T-helper 17 cell (primary cell): ENCODE data around the gene NIM1K. TPM values are rescaled to one million over a fixed set of nuclear protein-coding genes. Genes with fewer than 3 reads are reported as not detected.
"Not testable (repeated sequence)": the region's sequence is repeated elsewhere in the genome, so short reads cannot be mapped to it uniquely, and the experiment has no call there.

Experiments used
- ATAC-seq: fragments of 150-1000 bp; cut with Tn5 transposase; 2 replicates; pipeline ENCODE4 v1.10.0; 2021; ENCODE audit warnings: mild to moderate bottlenecking, moderate library complexity
- DNase-seq, 3 donors: peaks; one replicate each; pipeline versions ENCODE4 v3.0.0 to v3.0.0-alpha.2; 2020 to 2021
- H3K9me3 ChIP-seq: one replicate; pipeline ENCODE4 v1.7.0; 2013; ENCODE audit warnings: low read length, mild to moderate bottlenecking; ENCODE audit not compliant: control insufficient read depth, poor library complexity, severe bottlenecking
- H3K27ac Mint-ChIP-seq: one replicate; pipeline ENCODE4 v1.8.0; 2022; ENCODE audit warnings: mild to moderate bottlenecking, moderate library complexity, mixed read lengths
- H3K27me3 Mint-ChIP-seq: one replicate; pipeline ENCODE4 v1.8.0; 2022; ENCODE audit warnings: mixed read lengths
- H3K36me3 Mint-ChIP-seq: one replicate; pipeline ENCODE4 v1.8.0; 2022; ENCODE audit warnings: low read depth, mixed read lengths
- H3K4me1 Mint-ChIP-seq: one replicate; pipeline ENCODE4 v1.8.0; 2022; ENCODE audit warnings: mild to moderate bottlenecking, mixed read lengths
- H3K4me3 Mint-ChIP-seq: one replicate; pipeline ENCODE4 v1.8.0; 2022; ENCODE audit warnings: mild to moderate bottlenecking, moderate library complexity, mixed read lengths
- total RNA-seq, 4 donors: library from RNA in 2 of 4; stranded (reverse) in 2 of 4; gene quantifications; one replicate each; pipeline ENCODE4 v1.2.3 and lab custom pipeline; 2022 to 2026

NIM1K gene
- total RNA-seq, 2 donors from 2014 or later, result 0.76 to 1.1 TPM

GRCh38 chr5:43304525-43304924 lies 112.5 kb downstream of the NIM1K start:
- Mint-ChIP-seq H3K36me3 (peaks cover 7% of the 10 kb centered on the region), H3K4me3 (no peak overlapping the region), H3K4me1 (peaks cover 34% of the 10 kb centered on the region), H3K27ac (peak overlapping the region; percentile 16), H3K27me3 (no peaks in the 10 kb centered on the region)
- DNase-seq (no peak), ATAC-seq (peak; percentile 32)
- no peaks in the 10 kb centered on the region for H3K9me3 ChIP-seq

- H3K9me3 ChIP-seq, result no peaks in the 10 kb centered on the region
- H3K4me1 Mint-ChIP-seq, result peaks cover 33% of the 10 kb centered on the region
- DNase-seq (no peak), ATAC-seq (peak; percentile 70)
- H3K27me3 Mint-ChIP-seq, result no peaks in the 10 kb centered on the region
- H3K27ac Mint-ChIP-seq, result no peak overlapping the region
- H3K4me3 Mint-ChIP-seq, result no peak overlapping the region
- H3K36me3 Mint-ChIP-seq, result peaks cover 5% of the 10 kb centered on the region
These were observed 114.0 kb downstream of the NIM1K start for GRCh38 chr5:43305948-43306565.

- not testable (repeated sequence) for H3K27me3 Mint-ChIP-seq, DNase-seq, H3K36me3 Mint-ChIP-seq, H3K4me3 Mint-ChIP-seq, ATAC-seq, H3K27ac Mint-ChIP-seq, H3K9me3 ChIP-seq
- H3K4me1 Mint-ChIP-seq, result peaks cover 30% of the 10 kb centered on the region
These were observed 114.9 kb downstream of the NIM1K start for GRCh38 chr5:43306954-43307353.

GRCh38 chr5:43309122-43309521 lies 117.1 kb downstream of the NIM1K start:
- no peaks in the 10 kb centered on the region for H3K9me3 ChIP-seq
- H3K27ac Mint-ChIP-seq, result peak overlapping the region; percentile 86
- H3K27me3 Mint-ChIP-seq, result no peaks in the 10 kb centered on the region
- ATAC-seq (no peak), DNase-seq (no peak)
- peaks cover 33% of the 10 kb centered on the region for H3K4me1 Mint-ChIP-seq
- H3K36me3 Mint-ChIP-seq, result peaks cover 4% of the 10 kb centered on the region
- H3K4me3 Mint-ChIP-seq, result no peak overlapping the region

DNA sequence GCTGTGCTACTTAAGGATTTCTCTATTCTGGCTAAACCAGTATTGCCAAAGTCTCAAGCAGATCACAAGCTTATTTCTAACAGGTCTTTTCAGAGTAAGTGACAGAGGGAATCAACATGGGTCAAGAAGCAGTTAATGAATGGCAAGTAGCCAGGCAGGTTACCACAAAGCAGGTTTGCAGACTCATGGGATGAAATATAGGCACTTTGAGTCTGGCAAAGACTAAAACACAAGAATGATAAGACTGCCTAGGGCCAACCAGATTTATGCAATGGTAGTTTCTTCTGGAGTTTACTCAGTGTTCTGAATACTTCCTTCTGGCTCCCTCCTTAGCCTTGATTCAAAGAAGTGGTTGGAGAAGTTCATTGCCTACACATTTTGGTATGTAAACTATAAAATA lies 117.6 kb downstream of the NIM1K start:
- DNase-seq (no peak), ATAC-seq (no peak)
- peaks cover 32% of the 10 kb centered on the region for H3K4me1 Mint-ChIP-seq
- no peak overlapping the region for H3K4me3 Mint-ChIP-seq
- no peaks in the 10 kb centered on the region for H3K9me3 ChIP-seq
- H3K27me3 Mint-ChIP-seq, result peaks cover 4% of the 10 kb centered on the region
- peak overlapping the region; percentile 86 for H3K27ac Mint-ChIP-seq
- H3K36me3 Mint-ChIP-seq, result peaks cover 4% of the 10 kb centered on the region

DNA sequence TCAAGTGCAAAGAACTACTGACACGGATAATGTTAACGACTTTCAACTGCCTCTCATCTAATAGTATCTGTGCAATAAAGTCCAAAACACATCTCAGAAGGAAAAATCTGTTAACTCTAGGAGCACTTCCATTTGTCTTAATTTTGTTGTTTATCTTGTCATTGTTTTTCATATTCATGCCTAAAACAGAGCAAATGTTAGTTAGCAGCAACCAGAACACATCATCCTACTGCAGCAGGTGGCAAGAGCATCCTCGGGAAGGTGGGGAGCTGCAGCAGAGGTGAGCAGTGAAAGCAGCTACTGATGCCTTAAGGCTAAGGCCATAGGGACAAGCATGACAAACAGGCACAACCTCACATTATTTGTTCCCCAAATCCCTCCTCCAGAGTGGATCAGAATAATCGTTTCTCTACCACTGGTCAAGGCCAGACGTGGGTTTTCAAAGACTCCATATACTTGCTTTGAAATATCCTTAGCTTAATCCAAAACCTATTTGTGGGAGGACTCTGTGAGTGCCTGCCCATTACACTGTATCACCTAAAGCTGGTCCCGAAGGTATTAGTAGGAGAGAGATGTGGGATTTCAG lies 120.1 kb downstream of the NIM1K start:
- Mint-ChIP-seq H3K27ac (peak overlapping the region; percentile 91), H3K36me3 (peaks cover 4% of the 10 kb centered on the region), H3K4me1 (peaks cover 29% of the 10 kb centered on the region), H3K27me3 (peaks cover 11% of the 10 kb centered on the region), H3K4me3 (peak overlapping the region; percentile 98)
- H3K9me3 ChIP-seq, result no peaks in the 10 kb centered on the region
- DNase-seq (no peak), ATAC-seq (no peak)

DNA sequence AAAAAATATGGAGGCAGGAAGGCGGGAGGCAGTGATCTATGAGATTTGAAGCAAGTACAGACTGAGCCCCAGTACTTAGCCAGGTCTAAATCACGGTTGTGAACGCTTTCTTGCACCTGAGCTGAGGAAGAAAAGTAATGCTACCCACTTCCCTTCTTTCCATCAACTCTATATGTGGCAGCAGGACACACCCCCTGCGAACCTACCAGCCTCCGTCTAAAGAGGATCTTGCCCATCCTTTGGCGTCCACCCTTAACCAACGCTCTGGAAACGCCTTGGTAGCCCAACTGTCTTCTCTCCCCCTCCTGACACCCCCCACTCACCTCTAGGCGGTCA lies 120.6 kb downstream of the NIM1K start:
- ATAC-seq, result peak; percentile 1
- DNase-seq, result no peak
- peak overlapping the region; percentile 98 for H3K4me3 Mint-ChIP-seq
- H3K36me3 Mint-ChIP-seq, result peaks cover 4% of the 10 kb centered on the region
- H3K9me3 ChIP-seq, result no peaks in the 10 kb centered on the region
- peaks cover 16% of the 10 kb centered on the region for H3K27me3 Mint-ChIP-seq
- H3K4me1 Mint-ChIP-seq, result peaks cover 29% of the 10 kb centered on the region
- peak overlapping the region; percentile 91 for H3K27ac Mint-ChIP-seq

GRCh38 chr5:43313035-43313853 lies 121.2 kb downstream of the NIM1K start, which contains the start of gene HMGCS1:
Gene HMGCS1, minus strand, starts transcription at chr5:43313412. Its CDS starts 14,447 bp downstream, at chr5:43298965.
- peaks cover 20% of the 10 kb centered on the region for H3K27me3 Mint-ChIP-seq
- H3K9me3 ChIP-seq, result no peaks in the 10 kb centered on the region
- peak within 1 kb of the TSS; percentile 91 for H3K27ac Mint-ChIP-seq
- DNase-seq (peak; percentile 95 to 97 (median 97)), ATAC-seq (peak; percentile 91)
- H3K4me1 Mint-ChIP-seq, result peaks cover 26% of the 10 kb centered on the region
- H3K36me3 Mint-ChIP-seq, result peaks cover 4% of the 10 kb centered on the region
- H3K4me3 Mint-ChIP-seq, result peak within 1 kb of the TSS; percentile 98

- Mint-ChIP-seq H3K4me1 (peaks cover 26% of the 10 kb centered on the region), H3K27me3 (peaks cover 20% of the 10 kb centered on the region), H3K36me3 (peaks cover 4% of the 10 kb centered on the region), H3K4me3 (peak overlapping the region; percentile 98), H3K27ac (peak overlapping the region; percentile 91)
- DNase-seq (no peak), ATAC-seq (no peak)
- H3K9me3 ChIP-seq, result no peaks in the 10 kb centered on the region
These were observed 121.9 kb downstream of the NIM1K start for GRCh38 chr5:43313854-43314457.

GRCh38 chr5:43314724-43315123 lies 122.7 kb downstream of the NIM1K start:
- no peak for ATAC-seq

DNA sequence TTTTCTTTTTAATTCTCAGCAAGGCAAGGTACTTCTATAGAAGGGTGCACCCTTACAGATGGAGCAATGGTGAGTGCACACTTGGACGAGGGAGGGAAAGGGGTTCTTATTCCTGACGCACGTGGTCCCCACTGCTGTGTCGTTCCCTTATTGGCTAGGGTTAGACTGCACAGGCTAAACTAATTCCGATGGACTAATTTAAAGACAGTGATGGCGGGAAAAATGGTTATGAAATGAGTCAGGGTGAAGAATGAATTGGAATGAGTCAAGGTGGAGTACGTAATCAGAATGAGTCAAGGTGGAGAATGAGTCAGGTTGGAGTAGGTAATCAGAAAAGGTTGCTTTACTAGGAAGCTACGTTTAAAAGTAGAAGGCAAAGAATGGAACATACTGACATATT lies 123.2 kb downstream of the NIM1K start:
- peaks cover 4% of the 10 kb centered on the region for H3K36me3 Mint-ChIP-seq
- peaks cover 20% of the 10 kb centered on the region for H3K27me3 Mint-ChIP-seq
- peaks cover 18% of the 10 kb centered on the region for H3K4me1 Mint-ChIP-seq
- peak overlapping the region; percentile 57 for H3K27ac Mint-ChIP-seq
- DNase-seq, result no peak
- H3K9me3 ChIP-seq, result no peaks in the 10 kb centered on the region
- ATAC-seq, result no peak
- no peak overlapping the region for H3K4me3 Mint-ChIP-seq

More at GRCh38 chr5:43314724-43315123, 122.7 kb downstream of the NIM1K start:
- no peak for DNase-seq
- peak overlapping the region; percentile 57 for H3K27ac Mint-ChIP-seq
- peaks cover 20% of the 10 kb centered on the region for H3K4me1 Mint-ChIP-seq
- peaks cover 4% of the 10 kb centered on the region for H3K36me3 Mint-ChIP-seq
- H3K4me3 Mint-ChIP-seq, result no peak overlapping the region
- H3K27me3 Mint-ChIP-seq, result peaks cover 20% of the 10 kb centered on the region
- H3K9me3 ChIP-seq, result no peaks in the 10 kb centered on the region

GRCh38 chr5:43315682-43316081 lies 123.7 kb downstream of the NIM1K start:
- DNase-seq (no peak), ATAC-seq (no peak)
- no peak overlapping the region for H3K27ac Mint-ChIP-seq
- peaks cover 4% of the 10 kb centered on the region for H3K36me3 Mint-ChIP-seq
- peaks cover 18% of the 10 kb centered on the region for H3K4me1 Mint-ChIP-seq
- no peak overlapping the region for H3K4me3 Mint-ChIP-seq
- H3K27me3 Mint-ChIP-seq, result peaks cover 20% of the 10 kb centered on the region
- no peaks in the 10 kb centered on the region for H3K9me3 ChIP-seq

DNA sequence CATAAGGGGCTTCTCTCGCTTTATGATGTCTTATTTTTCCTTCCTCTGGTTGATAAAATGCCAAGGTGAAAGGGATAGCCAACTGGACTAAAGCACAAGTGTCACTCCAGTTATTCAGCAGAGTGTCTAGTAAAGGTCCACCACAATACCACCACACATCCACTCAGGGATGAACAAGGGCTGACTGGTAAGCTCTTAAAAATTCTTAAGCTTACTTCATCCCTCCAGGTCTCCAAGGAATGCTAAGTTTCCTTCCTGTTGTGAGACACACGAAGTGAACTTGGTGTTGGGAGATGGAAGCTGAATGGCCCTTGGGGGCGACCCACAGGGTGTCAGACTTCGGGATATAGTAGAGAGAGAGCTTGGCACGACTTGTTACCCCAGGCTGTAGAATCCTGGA lies 124.4 kb downstream of the NIM1K start:
- ATAC-seq (no peak), DNase-seq (no peak)
- Mint-ChIP-seq H3K27ac (no peak overlapping the region), H3K4me3 (no peak overlapping the region), H3K4me1 (peaks cover 18% of the 10 kb centered on the region), H3K27me3 (peaks cover 20% of the 10 kb centered on the region), H3K36me3 (peaks cover 4% of the 10 kb centered on the region)
- no peaks in the 10 kb centered on the region for H3K9me3 ChIP-seq
